Measurements from ENCODE around the gene TNRC6B. TPM values are rescaled to one million over a fixed set of nuclear protein-coding genes. Genes with fewer than 3 reads are reported as not detected.

TNRC6B gene
- total and polyA plus RNA-seq, 5 experiments from 2014 or later, result 67.3 to 142 (median 116) TPM

GRCh38 chr22:40323681-40324171 is 146.0 kb downstream of the TNRC6B start:
- Mint-ChIP-seq H3K27me3 (no peaks in the 10 kb centered on the region), H3K4me3 (peak overlapping the region; percentile 65 to 92 (median 78)), H3K4me1 (peaks cover 26 to 80% (median 75%) of the 10 kb centered on the region in 4 donors), H3K36me3 (peaks cover 0 to 47% (median 30%) of the 10 kb centered on the region in 3 donors), H3K27ac (peak overlapping the region; percentile 92 to 99 (median 98)), H3K9me3 (no peaks in the 10 kb centered on the region)
- POLR2A ChIA-PET, result interaction anchor here (0.6 to 7.4 kb wide), 18 partner anchors 11 to 1578 kb away, joined by 3 to 189 read pairs (median 5); partner anchors contain the start of gene ADSL
- ATAC-seq, result peak in 1 of 2 donors; percentile 18
- DNase-seq, result peak in 4 of 10 donors; percentile 35 to 57 (median 46)

GRCh38 chr22:40324468-40325305 is 147.0 kb downstream of the TNRC6B start:
- Mint-ChIP-seq H3K27ac (peak overlapping the region; percentile 92 to 99 (median 98)), H3K27me3 (no peaks in the 10 kb centered on the region), H3K4me3 (peak overlapping the region; percentile 65 to 92 (median 78)), H3K9me3 (no peaks in the 10 kb centered on the region), H3K36me3 (peaks cover 0 to 39% (median 28%) of the 10 kb centered on the region in 3 donors), H3K4me1 (peaks cover 26 to 90% (median 83%) of the 10 kb centered on the region in 4 donors)
- DNase-seq (peak; percentile 34 to 87 (median 74)), ATAC-seq (peak; percentile 68 to 86)
- POLR2A ChIA-PET, result interaction anchor here (0.6 to 7.4 kb wide), 17 partner anchors 7 to 769 kb away, joined by 3 to 189 read pairs (median 5); partner anchors contain the start of gene ADSL

GRCh38 chr22:40325315-40325714 is 147.6 kb downstream of the TNRC6B start:
- peaks cover 29 to 92% (median 88%) of the 10 kb centered on the region in 4 donors for H3K4me1 Mint-ChIP-seq
- ATAC-seq (peak; percentile 64 to 69), DNase-seq (peak; percentile 43 to 84 (median 65))
- peaks cover 0 to 35% (median 29%) of the 10 kb centered on the region in 3 donors for H3K36me3 Mint-ChIP-seq
- no peaks in the 10 kb centered on the region for H3K9me3 Mint-ChIP-seq
- POLR2A ChIA-PET, result interaction anchor here (1.3 to 7.4 kb wide), 7 partner anchors 8 to 281 kb away, joined by 4 to 189 read pairs (median 16); partner anchors contain the start of gene ADSL
- H3K27me3 Mint-ChIP-seq, result no peaks in the 10 kb centered on the region
- H3K27ac Mint-ChIP-seq, result peak overlapping the region; percentile 92 to 99 (median 98)
- peak overlapping the region; percentile 65 to 92 (median 78) for H3K4me3 Mint-ChIP-seq

GRCh38 chr22:40326905-40327735 is 149.4 kb downstream of the TNRC6B start:
- ATAC-seq, result peak; percentile 8 to 10
- Mint-ChIP-seq H3K27ac (peak overlapping the region; percentile 95 to 99 (median 98)), H3K4me1 (peaks cover 35 to 99% (median 95%) of the 10 kb centered on the region in 4 donors), H3K4me3 (peak overlapping the region in 9 of 10 donors; percentile 12 to 76 (median 67)), H3K9me3 (no peaks in the 10 kb centered on the region), H3K27me3 (no peaks in the 10 kb centered on the region), H3K36me3 (peaks cover 0 to 19% (median 17%) of the 10 kb centered on the region in 3 donors)
- POLR2A ChIA-PET, result interaction anchor here (0.5 to 7.4 kb wide), 6 partner anchors 8 to 384 kb away, joined by 3 to 189 read pairs (median 23); partner anchors contain the start of gene ADSL
- peak in 2 of 10 donors; percentile 60 to 61 for DNase-seq

- POLR2A ChIA-PET, result interaction anchor here (0.7 to 3.9 kb wide), 6 partner anchors 11 to 285 kb away, joined by 3 to 36 read pairs (median 6); partner anchors contain the start of gene ADSL
- no peak for ATAC-seq
- Mint-ChIP-seq H3K36me3 (peaks cover 0 to 13% (median 5%) of the 10 kb centered on the region in 3 donors), H3K27me3 (no peaks in the 10 kb centered on the region), H3K27ac (peak overlapping the region in 9 of 10 donors; percentile 14 to 99 (median 97)), H3K4me3 (peak overlapping the region in 7 of 10 donors; percentile 4 to 73 (median 44)), H3K4me1 (peaks cover 49 to 100% (median 96%) of the 10 kb centered on the region in 4 donors), H3K9me3 (no peaks in the 10 kb centered on the region)
- DNase-seq, result no peak
Observed at GRCh38 chr22:40328546-40329456, 151.1 kb downstream of the TNRC6B start.

- no peak for ATAC-seq
- Mint-ChIP-seq H3K4me1 (peaks cover 52 to 100% (median 96%) of the 10 kb centered on the region in 4 donors), H3K27me3 (no peaks in the 10 kb centered on the region), H3K27ac (peak overlapping the region; percentile 14 to 99 (median 96)), H3K9me3 (no peaks in the 10 kb centered on the region), H3K4me3 (peak overlapping the region in 8 of 10 donors; percentile 11 to 72 (median 50)), H3K36me3 (peaks cover 0 to 13% (median 5%) of the 10 kb centered on the region in 3 donors)
- DNase-seq, result no peak
- POLR2A ChIA-PET, result interaction anchor here (0.6 to 3.9 kb wide), 8 partner anchors 10 to 1598 kb away, joined by 3 to 36 read pairs (median 4); partner anchors contain the start of gene ADSL
Observed at GRCh38 chr22:40329466-40329865, 151.7 kb downstream of the TNRC6B start.

GRCh38 chr22:40330086-40330485 is 152.4 kb downstream of the TNRC6B start:
- Mint-ChIP-seq H3K4me1 (peaks cover 56 to 100% (median 96%) of the 10 kb centered on the region in 4 donors), H3K27me3 (no peaks in the 10 kb centered on the region), H3K27ac (peak overlapping the region; percentile 15 to 99 (median 96)), H3K4me3 (peak overlapping the region in 9 of 10 donors; percentile 25 to 72 (median 60)), H3K9me3 (no peaks in the 10 kb centered on the region), H3K36me3 (peaks cover 0 to 13% (median 5%) of the 10 kb centered on the region in 3 donors)
- POLR2A ChIA-PET, result interaction anchor here (0.6 to 3.9 kb wide), 9 partner anchors 9 to 1599 kb away, joined by 3 to 36 read pairs (median 4); partner anchors contain the start of gene ADSL
- ATAC-seq, result no peak
- DNase-seq, result no peak

- peaks cover 51 to 99% (median 95%) of the 10 kb centered on the region in 4 donors for H3K4me1 Mint-ChIP-seq
- H3K4me3 Mint-ChIP-seq, result peak overlapping the region in 6 of 10 donors; percentile 39 to 65 (median 51)
- H3K9me3 Mint-ChIP-seq, result no peaks in the 10 kb centered on the region
- peaks cover 0 to 13% (median 5%) of the 10 kb centered on the region in 3 donors for H3K36me3 Mint-ChIP-seq
- peak overlapping the region; percentile 15 to 99 (median 96) for H3K27ac Mint-ChIP-seq
- no peaks in the 10 kb centered on the region for H3K27me3 Mint-ChIP-seq
- DNase-seq, result no peak
- POLR2A ChIA-PET, result interaction anchor here (0.6 to 3.9 kb wide), 7 partner anchors 11 to 287 kb away, joined by 3 to 36 read pairs (median 5); partner anchors contain the start of gene ADSL
- no peak for ATAC-seq
Observed at GRCh38 chr22:40330615-40331014, 152.9 kb downstream of the TNRC6B start.

GRCh38 chr22:40331706-40332105 is 154.0 kb downstream of the TNRC6B start:
- DNase-seq, result no peak
- Mint-ChIP-seq H3K36me3 (peaks cover 0 to 13% (median 5%) of the 10 kb centered on the region in 3 donors), H3K4me1 (peaks cover 54 to 98% (median 96%) of the 10 kb centered on the region in 4 donors), H3K9me3 (no peaks in the 10 kb centered on the region), H3K4me3 (peak overlapping the region in 9 of 10 donors; percentile 31 to 92 (median 76)), H3K27me3 (no peaks in the 10 kb centered on the region), H3K27ac (peak overlapping the region; percentile 80 to 99 (median 95))
- ATAC-seq, result no peak
- POLR2A ChIA-PET, result interaction anchor here (0.8 to 3.9 kb wide), 3 partner anchors 15 to 287 kb away, joined by 3 to 36 read pairs (median 4); partner anchors contain the start of gene ADSL

- DNase-seq, result peak in 2 of 10 donors; percentile 67 to 72
- H3K36me3 Mint-ChIP-seq, result peaks cover 0 to 7% (median 5%) of the 10 kb centered on the region in 3 donors
- peaks cover 48 to 94% (median 91%) of the 10 kb centered on the region in 4 donors for H3K4me1 Mint-ChIP-seq
- peak; percentile 50 to 64 for ATAC-seq
- H3K4me3 Mint-ChIP-seq, result peak overlapping the region; percentile 44 to 92 (median 78)
- H3K9me3 Mint-ChIP-seq, result no peaks in the 10 kb centered on the region
- H3K27me3 Mint-ChIP-seq, result no peaks in the 10 kb centered on the region
- H3K27ac Mint-ChIP-seq, result peak overlapping the region; percentile 80 to 99 (median 95)
- POLR2A ChIA-PET, result interaction anchor here (1.0 to 3.9 kb wide), 2 partner anchors 14 to 288 kb away, joined by 3 to 36 read pairs; partner anchors contain the start of gene ADSL
Observed at GRCh38 chr22:40332319-40332781, 154.6 kb downstream of the TNRC6B start.

All from naive thymus-derived CD8-positive, alpha-beta T cell (primary cell).